ENCODE results near the gene FMN2. TPM values are rescaled to one million over a fixed set of nuclear protein-coding genes. Genes with fewer than 3 reads are reported as not detected.

The FMN2 gene
- total and polyA plus RNA-seq, 9 donors: 0.60 to 10.1 (median 2.5) TPM

DNA sequence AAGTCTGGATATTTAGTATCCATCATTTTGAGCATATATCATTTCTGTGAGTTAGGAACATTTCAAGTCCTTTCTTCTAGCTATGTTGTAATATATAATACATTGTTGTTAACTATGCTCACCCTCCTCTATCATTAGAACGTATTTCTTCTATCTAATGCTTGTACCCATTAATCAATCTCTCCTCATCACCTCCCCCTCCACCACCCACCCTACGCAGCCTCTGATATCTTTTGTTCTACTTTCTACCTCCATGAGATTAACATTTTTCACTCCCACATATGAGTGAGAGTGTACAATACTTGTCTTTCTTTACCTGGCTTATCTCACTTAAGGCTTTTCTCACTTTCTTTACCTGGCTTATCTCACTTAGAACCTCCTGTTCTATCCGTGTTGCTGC is 156.2 kb downstream of the FMN2 start:
- H3K27ac ChIP-seq: no peak overlapping the region
- H3K4me3 ChIP-seq: no peak overlapping the region
- H3K27me3 ChIP-seq: no peaks in the 10 kb centered on the region
- TF ChIP-seq POLR2A (IDR thresholded peaks at IDR 0.05) (no peak), EP300 (IDR thresholded peaks at IDR 0.05) (no peak)
- TF ChIP-seq, protein P1, sequence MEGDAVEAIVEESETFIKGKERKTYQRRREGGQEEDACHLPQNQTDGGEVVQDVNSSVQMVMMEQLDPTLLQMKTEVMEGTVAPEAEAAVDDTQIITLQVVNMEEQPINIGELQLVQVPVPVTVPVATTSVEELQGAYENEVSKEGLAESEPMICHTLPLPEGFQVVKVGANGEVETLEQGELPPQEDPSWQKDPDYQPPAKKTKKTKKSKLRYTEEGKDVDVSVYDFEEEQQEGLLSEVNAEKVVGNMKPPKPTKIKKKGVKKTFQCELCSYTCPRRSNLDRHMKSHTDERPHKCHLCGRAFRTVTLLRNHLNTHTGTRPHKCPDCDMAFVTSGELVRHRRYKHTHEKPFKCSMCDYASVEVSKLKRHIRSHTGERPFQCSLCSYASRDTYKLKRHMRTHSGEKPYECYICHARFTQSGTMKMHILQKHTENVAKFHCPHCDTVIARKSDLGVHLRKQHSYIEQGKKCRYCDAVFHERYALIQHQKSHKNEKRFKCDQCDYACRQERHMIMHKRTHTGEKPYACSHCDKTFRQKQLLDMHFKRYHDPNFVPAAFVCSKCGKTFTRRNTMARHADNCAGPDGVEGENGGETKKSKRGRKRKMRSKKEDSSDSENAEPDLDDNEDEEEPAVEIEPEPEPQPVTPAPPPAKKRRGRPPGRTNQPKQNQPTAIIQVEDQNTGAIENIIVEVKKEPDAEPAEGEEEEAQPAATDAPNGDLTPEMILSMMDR (IDR thresholded peaks at IDR 0.05): no peak
- DNase-seq: no peak
- WGBS, 3 donors: 59 to 78% (median 66%) methylated on average over 3 of the region's 3 CpGs
- no peaks in the 10 kb centered on the region for H3K4me1 ChIP-seq (ENCODE audit: insufficient read depth)
- H3K36me3 ChIP-seq: no peaks in the 10 kb centered on the region
- H3K9me3 ChIP-seq: no peaks in the 10 kb centered on the region
- intact Hi-C loops (cut with DNase I): no loop called here

DNA sequence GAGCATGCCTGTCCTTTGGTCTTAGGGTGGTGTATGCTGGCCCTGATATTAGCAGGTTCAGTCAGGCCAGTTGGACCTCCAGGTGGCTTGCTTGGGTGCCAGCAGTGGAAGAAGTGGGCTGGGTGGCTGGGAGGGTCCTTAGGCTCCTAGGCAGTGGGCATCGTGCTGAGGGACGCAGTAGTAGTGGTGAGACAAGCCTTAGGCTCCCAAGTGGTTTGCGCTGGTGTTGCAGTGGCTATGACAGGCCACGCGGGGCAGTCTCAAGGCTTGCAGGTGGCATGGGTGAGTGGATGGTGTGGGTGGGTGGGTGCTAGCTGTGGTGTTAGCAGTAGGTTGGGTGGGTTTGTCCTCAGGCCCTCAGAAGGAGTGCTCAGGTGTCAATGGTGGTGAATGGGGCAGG is 162.3 kb downstream of the FMN2 start:
- intact Hi-C loops (cut with DNase I): no loop called here
- no peaks in the 10 kb centered on the region for H3K36me3 ChIP-seq
- H3K27ac ChIP-seq: no peak overlapping the region
- H3K4me1 ChIP-seq (ENCODE audit: insufficient read depth): no peaks in the 10 kb centered on the region
- no peaks in the 10 kb centered on the region for H3K9me3 ChIP-seq
- WGBS, 3 donors: 92 to 94% (median 93%) methylated on average over 5 of the region's 5 CpGs
- no peaks in the 10 kb centered on the region for H3K27me3 ChIP-seq
- TF ChIP-seq POLR2A (IDR thresholded peaks at IDR 0.05) (no peak), EP300 (IDR thresholded peaks at IDR 0.05) (no peak)
- TF ChIP-seq, protein P1 (IDR thresholded peaks at IDR 0.05): no peak
- no peak for DNase-seq
- no peak overlapping the region for H3K4me3 ChIP-seq

DNA sequence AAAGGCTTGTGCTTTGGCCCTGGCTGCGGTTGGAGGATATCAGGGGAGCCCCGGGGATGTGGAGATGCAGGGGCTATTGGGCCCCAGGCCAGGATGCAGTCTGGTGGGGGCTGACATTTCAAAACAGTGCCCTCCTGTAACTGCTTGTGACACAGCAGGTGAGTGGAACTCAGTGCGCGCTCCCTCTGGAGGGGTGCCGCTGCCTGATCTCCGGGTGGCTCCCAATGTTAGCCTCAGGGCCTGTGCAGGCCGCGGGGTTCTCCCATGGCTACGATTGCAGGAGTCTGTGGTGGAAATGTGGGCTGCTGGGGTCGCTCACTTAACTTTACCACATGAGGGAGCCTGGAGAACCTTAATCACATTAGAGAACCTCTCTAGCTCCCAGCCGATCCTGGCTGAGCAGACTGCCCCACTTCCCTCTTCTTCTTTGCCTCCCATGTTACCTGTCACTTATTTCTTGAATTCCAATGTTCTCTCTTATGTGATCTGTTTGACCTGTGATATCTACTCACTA is 163.2 kb downstream of the FMN2 start:
- intact Hi-C loops (cut with DNase I): no loop called here
- no peaks in the 10 kb centered on the region for H3K27me3 ChIP-seq
- H3K27ac ChIP-seq: no peak overlapping the region
- H3K4me1 ChIP-seq (ENCODE audit: insufficient read depth): no peaks in the 10 kb centered on the region
- no peak overlapping the region for H3K4me3 ChIP-seq
- DNase-seq: no peak
- H3K36me3 ChIP-seq: no peaks in the 10 kb centered on the region
- 86 to 94% (median 91%) methylated on average over 11 of the region's 11 CpGs for WGBS, 3 donors
- no peaks in the 10 kb centered on the region for H3K9me3 ChIP-seq
- TF ChIP-seq POLR2A (IDR thresholded peaks at IDR 0.05) (no peak), EP300 (IDR thresholded peaks at IDR 0.05) (no peak)
- TF ChIP-seq, protein P1 (IDR thresholded peaks at IDR 0.05): no peak

DNA sequence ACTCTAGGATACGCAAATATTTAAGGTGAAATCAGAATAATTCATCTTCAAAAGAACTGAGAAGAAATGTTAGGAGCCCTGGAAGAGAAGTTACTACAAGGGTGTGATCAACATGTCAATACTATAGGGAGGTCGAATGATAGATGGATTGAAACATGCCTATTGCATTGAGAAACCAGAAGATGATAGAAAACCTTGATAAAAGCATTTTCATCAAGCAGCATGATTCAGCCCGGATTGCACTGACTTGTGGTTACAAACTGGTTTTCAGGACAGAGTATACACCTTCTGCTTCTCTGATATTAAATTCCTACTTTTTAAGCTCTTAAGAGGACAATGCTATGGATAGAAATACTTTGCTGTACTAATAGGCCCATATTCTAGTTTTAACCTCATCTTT is 164.2 kb downstream of the FMN2 start:
- H3K4me1 ChIP-seq (ENCODE audit: insufficient read depth): no peaks in the 10 kb centered on the region
- no peak for DNase-seq
- H3K9me3 ChIP-seq: no peaks in the 10 kb centered on the region
- intact Hi-C loops (cut with DNase I): no loop called here
- 89 to 95% (median 92%) methylated on average over 3 of the region's 3 CpGs for WGBS, 3 donors
- TF ChIP-seq EP300 (IDR thresholded peaks at IDR 0.05) (no peak), POLR2A (IDR thresholded peaks at IDR 0.05) (no peak)
- TF ChIP-seq, protein P1 (IDR thresholded peaks at IDR 0.05): no peak
- H3K36me3 ChIP-seq: no peaks in the 10 kb centered on the region
- H3K4me3 ChIP-seq: no peak overlapping the region
- H3K27ac ChIP-seq: no peak overlapping the region
- H3K27me3 ChIP-seq: no peaks in the 10 kb centered on the region
